ENCODE results near the gene DIDO1. TPM values are rescaled to one million over a fixed set of nuclear protein-coding genes. Genes with fewer than 3 reads are reported as not detected.

DIDO1 gene
- total and polyA plus RNA-seq, 2 donors (not counting 1 experiment from before 2014, with no cell fraction given) = 57.6 to 124 TPM

GRCh38 chr20:62885896-62886708 is 40.2 kb downstream of the DIDO1 start:
- Histone ChIP-seq H3K9me3 (ENCODE audit: control extremely low read depth in 1 of 3, control insufficient read depth in 2 of 3, insufficient read depth in 1 of 3, low read length in 2 of 3) (no peaks in the 10 kb centered on the region), H3K36me3 (replicated peaks in 1 of 2; ENCODE audit: control extremely low read depth in 1 of 2, control insufficient read depth in 1 of 2, extremely low read depth in 1 of 2, insufficient read depth in 2 of 2, low read length in 1 of 2) (peaks cover 2 to 58% of the 10 kb centered on the region in 2 experiments), H3K27me3 (replicated peaks in 1 of 4; ENCODE audit: control extremely low read depth in 1 of 4, control insufficient read depth in 3 of 4, insufficient read depth in 4 of 4, low read length in 3 of 4) (no peaks in the 10 kb centered on the region), H3K27ac (ENCODE audit: low read length in 2 of 2) (no peak overlapping the region), H3K9ac (ENCODE audit: low read length) (no peak overlapping the region), H3K4me3 (ENCODE audit: control extremely low read depth in 1 of 5, extremely low read depth in 1 of 5, insufficient read depth in 1 of 5, low read depth in 2 of 5, low read length in 4 of 5) (no peak overlapping the region), H3K4me2 (replicated peaks; ENCODE audit: low read depth, low read length, poor library complexity, severe bottlenecking) (no peak overlapping the region), H2AFZ (ENCODE audit: insufficient read depth, low read depth, low read length, poor library complexity, severe bottlenecking) (no peak overlapping the region), H4K20me1 (ENCODE audit: control insufficient read depth, insufficient read depth, low read length, poor library complexity, severe bottlenecking) (peaks cover 21% of the 10 kb centered on the region), H3K79me2 (ENCODE audit: control insufficient read depth, insufficient read depth, low read length) (no peaks in the 10 kb centered on the region), H3K4me1 (ENCODE audit: control insufficient read depth in 2 of 2, insufficient read depth in 2 of 2, low read length in 2 of 2) (no peaks in the 10 kb centered on the region)
- H3K27ac Mint-ChIP-seq = no peak overlapping the region
- no peaks in the 10 kb centered on the region for H3K27me3 Mint-ChIP-seq
- H3K9me3 Mint-ChIP-seq (ENCODE audit: insufficient read depth) = no peaks in the 10 kb centered on the region
- no peak for TF ChIP-seq EZH2 (IDR thresholded peaks at IDR 0.05; ENCODE audit: borderline replicate concordance, insufficient read depth, low read depth, low read length, poor library complexity, severe bottlenecking)
- TF ChIP-seq CTCF (IDR thresholded peaks at IDR 0.05) = no peak
- no peak overlapping the region for H3K4me3 Mint-ChIP-seq
- ChIA-PET POLR2A (interaction anchor here (0.6 kb wide), 1 partner anchor 82 kb away, joined by 5 read pairs; no protein-coding TSS in a partner anchor), CTCF (no interaction called here)
- no peaks in the 10 kb centered on the region for H3K4me1 Mint-ChIP-seq
- no peak for DNase-seq
- no peak for ATAC-seq (ENCODE audit: low read depth)
- intact Hi-C loops (cut with micrococcal nuclease) = no loop called here
- WGBS (ENCODE audit: insufficient coverage) = 86% methylated on average over 23 of the region's 23 CpGs

All from B cell (primary cell).